B cell (primary cell): ENCODE data around the gene KRT12. TPM values are rescaled to one million over a fixed set of nuclear protein-coding genes. Genes with fewer than 3 reads are reported as not detected.

Source experiments
- ATAC-seq: fragments of 200-7000 bp; cut with Tn5 transposase; one replicate; pipeline ENCODE4 v1.10.0; 2021; ENCODE audit warnings: low read depth, mild to moderate bottlenecking, moderate number of reproducible peaks, moderate library complexity
- CTCF ChIA-PET: fragments of 350-600 bp; sonication (Branson Sonifier 250); formaldehyde crosslinking; loops from one replicate; lab custom pipeline; 2021; ENCODE audit warnings: antibody characterized with exemption, inconsistent platforms; lab: Charles Lee
- POLR2A ChIA-PET: fragments of 350-600 bp; sonication (Branson Sonifier 250); formaldehyde crosslinking; loops from one replicate; lab custom pipeline; 2021; ENCODE audit warnings: antibody characterized with exemption; lab: Charles Lee
- DNase-seq: peaks from one replicate; pipeline ENCODE4 v3.0.0; 2013
- H2AFZ ChIP-seq: 2 replicates; pipeline ENCODE4 v1.6.1; 2012; ENCODE audit warnings: mild to moderate bottlenecking, low read depth, low read length; ENCODE audit not compliant: insufficient read depth, poor library complexity, severe bottlenecking
- H3K27ac ChIP-seq, 2 donors: 1 replicate in 1 of 2; 2 replicates in 1 of 2; pipeline ENCODE4 v1.5.1; 2012 to 2013; ENCODE audit warnings: low read length in 2 of 2, mild to moderate bottlenecking in 2 of 2, moderate library complexity in 1 of 2
- H3K27me3 ChIP-seq, 4 experiments: fragments of 200-600 bp in 1 of 4; sonication (generic) in 1 of 4; replicated peaks in 1 of 4; 1 replicate in 2 of 4; 2 replicates in 2 of 4; pipeline versions ENCODE4 v1.6.1 to v1.7.0; 2013 to 2016; ENCODE audit warnings: low read length in 3 of 4, mild to moderate bottlenecking in 2 of 4, mixed read lengths in 1 of 4, moderate library complexity in 1 of 4; ENCODE audit not compliant: insufficient read depth in 4 of 4, control insufficient read depth in 3 of 4; ENCODE audit errors: control extremely low read depth in 1 of 4
- H3K36me3 ChIP-seq, 2 experiments: replicated peaks in 1 of 2; 1 replicate in 1 of 2; 2 replicates in 1 of 2; pipeline versions ENCODE4 v1.6.1 to v1.7.1; 2013; ENCODE audit warnings: low read length in 1 of 2; ENCODE audit not compliant: insufficient read depth in 2 of 2, control insufficient read depth in 1 of 2; ENCODE audit errors: control extremely low read depth in 1 of 2, extremely low read depth in 1 of 2
- H3K4me1 ChIP-seq, 2 donors: fragments of 200-600 bp in 1 of 2; sonication (generic) in 1 of 2; 1 replicate in 1 of 2; 2 replicates in 1 of 2; pipeline versions ENCODE4 v1.5.1 to v1.6.1; 2013 to 2017; ENCODE audit warnings: low read length in 2 of 2; ENCODE audit not compliant: control insufficient read depth in 2 of 2, insufficient read depth in 2 of 2
- H3K4me2 ChIP-seq: replicated peaks from 2 replicates; pipeline ENCODE3; 2012; ENCODE audit warnings: mild to moderate bottlenecking, low read depth, low read length; ENCODE audit not compliant: poor library complexity, severe bottlenecking
- H3K4me3 ChIP-seq, 5 experiments: fragments of 200-600 bp in 1 of 5; sonication (generic) in 1 of 5; 1 replicate in 3 of 5; 2 replicates in 2 of 5; pipeline versions ENCODE4 v1.5.1 to v1.7.0; 2011 to 2016; ENCODE audit warnings: low read length in 4 of 5, mild to moderate bottlenecking in 4 of 5, low read depth in 2 of 5, control low read depth in 1 of 5, moderate library complexity in 1 of 5; ENCODE audit not compliant: insufficient read depth in 1 of 5; ENCODE audit errors: control extremely low read depth in 1 of 5, extremely low read depth in 1 of 5
- H3K79me2 ChIP-seq: fragments of 200-600 bp; sonication (generic); one replicate; pipeline ENCODE4 v1.6.0; 2016; ENCODE audit warnings: low read length; ENCODE audit not compliant: control insufficient read depth, insufficient read depth
- H3K9ac ChIP-seq: fragments of 200-600 bp; sonication (generic); 2 replicates; pipeline ENCODE4 v1.6.1; 2017; ENCODE audit warnings: mild to moderate bottlenecking, low read length, moderate library complexity
- H3K9me3 ChIP-seq, 3 donors: one replicate each; pipeline versions ENCODE4 v1.6.1 to v1.7.1; 2013; ENCODE audit warnings: low read length in 2 of 3; ENCODE audit not compliant: control insufficient read depth in 2 of 3, insufficient read depth in 1 of 3; ENCODE audit errors: control extremely low read depth in 1 of 3
- H4K20me1 ChIP-seq: 2 replicates; pipeline ENCODE4 v1.6.0; 2012; ENCODE audit warnings: mild to moderate bottlenecking, low read length; ENCODE audit not compliant: insufficient read depth, control insufficient read depth, poor library complexity, severe bottlenecking
- H3K27ac Mint-ChIP-seq: one replicate; pipeline ENCODE4 v1.8.0; 2021; ENCODE audit warnings: mixed read lengths
- H3K27me3 Mint-ChIP-seq: one replicate; pipeline ENCODE4 v1.8.0; 2021; ENCODE audit warnings: mixed read lengths
- H3K4me1 Mint-ChIP-seq: one replicate; pipeline ENCODE4 v1.8.0; 2021; ENCODE audit warnings: mixed read lengths
- H3K4me3 Mint-ChIP-seq: one replicate; pipeline ENCODE4 v1.8.0; 2021; ENCODE audit warnings: mixed read lengths
- H3K9me3 Mint-ChIP-seq: one replicate; pipeline ENCODE4 v1.8.0; 2022; ENCODE audit warnings: mixed read lengths; ENCODE audit not compliant: insufficient read depth
- EZH2 ChIP-seq: IDR thresholded peaks from 2 replicates; pipeline ENCODE4 v1.6.1; 2012; ENCODE audit warnings: borderline replicate concordance, low read depth, mild to moderate bottlenecking, moderate library complexity, low read length; ENCODE audit not compliant: insufficient read depth, poor library complexity, severe bottlenecking
- WGBS: methylation state at CpG from one replicate; pipeline ENCODE4 v1.1.5; 2013; ENCODE audit warnings: missing lambda C conversion rate; ENCODE audit not compliant: insufficient coverage; 5-methylcytosine and 5-hydroxymethylcytosine counted together
- intact Hi-C: fragments of 100-400 bp; cut with micrococcal nuclease; formaldehyde crosslinking; loops from one replicate; pipeline ENCODE4 v1.10.0; 2022
- polyA plus RNA-seq: library from polyadenylated mRNA; depleted of rRNA; stranded (reverse); fragments of >200 nt; gene quantifications from 2 replicates; pipeline ENCODE4 v1.2.3, GENCODE V29; 2012
- total RNA-seq, 2 donors: library from RNA; stranded (reverse); fragments of 120-200 nt in 1 of 2; gene quantifications; 1 replicate in 1 of 2; 2 replicates in 1 of 2; pipeline versions ENCODE4 v1.2.3 to v1.2.4, GENCODE V29; 2013 to 2022
- TF ChIP-seq, protein P1 (sequence below): fragments of 200-600 bp; IDR thresholded peaks from one replicate; pipeline ENCODE4 v1.8.0; 2022; ENCODE audit warnings: antibody characterized with exemption, mild to moderate bottlenecking

KRT12 gene
- total and polyA plus RNA-seq, 2 donors (not counting 1 experiment from before 2014, with no cell fraction given), result not detected

DNA sequence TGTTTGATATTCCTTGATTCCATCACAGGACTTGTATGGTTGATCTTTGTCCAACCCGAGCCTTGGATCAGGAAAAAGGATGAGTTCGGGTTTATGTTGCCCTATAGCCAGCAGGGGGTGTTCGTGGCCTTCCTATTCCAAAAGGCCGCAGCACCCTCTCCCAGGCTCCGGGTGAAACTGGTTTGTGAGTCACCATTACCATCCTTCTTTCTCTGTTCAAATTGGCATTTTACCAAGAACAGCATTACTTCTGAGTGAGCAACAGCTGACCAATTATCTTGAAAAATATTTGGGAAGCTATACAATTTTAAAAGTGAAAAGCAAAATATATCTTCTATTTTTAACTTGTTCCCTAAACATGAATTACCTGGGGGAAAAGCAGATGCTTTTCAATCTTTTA lies 42.3 kb upstream of the KRT12 start:
- WGBS, result 0% methylated on average over 1 of the region's 5 CpGs
- no peaks in the 10 kb centered on the region for H3K9me3 Mint-ChIP-seq
- intact Hi-C loops, result loop anchor here (1.0 kb wide), 4 partner anchors 413 to 753 kb away; no protein-coding TSS in a partner anchor
- H3K27ac ChIP-seq, result no peak overlapping the region
- DNase-seq (peak; percentile 78), ATAC-seq (peak; percentile 70)
- no peak overlapping the region for H2AFZ ChIP-seq
- H3K27me3 Mint-ChIP-seq, result peaks cover 49% of the 10 kb centered on the region
- no peaks in the 10 kb centered on the region for H3K79me2 ChIP-seq
- no peak overlapping the region for H3K4me2 ChIP-seq
- H3K4me1 Mint-ChIP-seq, result no peaks in the 10 kb centered on the region
- no peak overlapping the region for H3K4me3 ChIP-seq
- no peaks in the 10 kb centered on the region for H3K9me3 ChIP-seq
- TF ChIP-seq, protein P1, sequence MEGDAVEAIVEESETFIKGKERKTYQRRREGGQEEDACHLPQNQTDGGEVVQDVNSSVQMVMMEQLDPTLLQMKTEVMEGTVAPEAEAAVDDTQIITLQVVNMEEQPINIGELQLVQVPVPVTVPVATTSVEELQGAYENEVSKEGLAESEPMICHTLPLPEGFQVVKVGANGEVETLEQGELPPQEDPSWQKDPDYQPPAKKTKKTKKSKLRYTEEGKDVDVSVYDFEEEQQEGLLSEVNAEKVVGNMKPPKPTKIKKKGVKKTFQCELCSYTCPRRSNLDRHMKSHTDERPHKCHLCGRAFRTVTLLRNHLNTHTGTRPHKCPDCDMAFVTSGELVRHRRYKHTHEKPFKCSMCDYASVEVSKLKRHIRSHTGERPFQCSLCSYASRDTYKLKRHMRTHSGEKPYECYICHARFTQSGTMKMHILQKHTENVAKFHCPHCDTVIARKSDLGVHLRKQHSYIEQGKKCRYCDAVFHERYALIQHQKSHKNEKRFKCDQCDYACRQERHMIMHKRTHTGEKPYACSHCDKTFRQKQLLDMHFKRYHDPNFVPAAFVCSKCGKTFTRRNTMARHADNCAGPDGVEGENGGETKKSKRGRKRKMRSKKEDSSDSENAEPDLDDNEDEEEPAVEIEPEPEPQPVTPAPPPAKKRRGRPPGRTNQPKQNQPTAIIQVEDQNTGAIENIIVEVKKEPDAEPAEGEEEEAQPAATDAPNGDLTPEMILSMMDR, result peak; percentile 76
- no peak for TF ChIP-seq EZH2
- no peaks in the 10 kb centered on the region for H4K20me1 ChIP-seq
- ChIA-PET CTCF (interaction anchor here (1.0 to 6.6 kb wide), 5 partner anchors 413 to 754 kb away, joined by 3 to 44 read pairs (median 16); no protein-coding TSS in a partner anchor), POLR2A (no interaction called here)
- no peak overlapping the region for H3K27ac Mint-ChIP-seq
- H3K4me1 ChIP-seq, result no peaks in the 10 kb centered on the region
- no peak overlapping the region for H3K9ac ChIP-seq
- H3K36me3 ChIP-seq, result no peaks in the 10 kb centered on the region
- H3K4me3 Mint-ChIP-seq, result no peak overlapping the region
- H3K27me3 ChIP-seq, result peaks cover 0 to 17% (median 5%) of the 10 kb centered on the region in 4 experiments

- no peak overlapping the region for H3K9ac ChIP-seq
- H3K9me3 ChIP-seq, result no peaks in the 10 kb centered on the region
- intact Hi-C loops, result no loop called here
- Mint-ChIP-seq H3K4me1 (no peaks in the 10 kb centered on the region), H3K27ac (no peak overlapping the region), H3K9me3 (no peaks in the 10 kb centered on the region), H3K4me3 (no peak overlapping the region), H3K27me3 (peaks cover 47% of the 10 kb centered on the region)
- H3K4me1 ChIP-seq, result no peaks in the 10 kb centered on the region
- ChIA-PET POLR2A (no interaction called here), CTCF (interaction anchor here (0.6 to 3.2 kb wide), 3 partner anchors 424 to 742 kb away, joined by 3 to 21 read pairs (median 4); no protein-coding TSS in a partner anchor)
- no peak overlapping the region for H2AFZ ChIP-seq
- no peak for DNase-seq
- no peaks in the 10 kb centered on the region for H4K20me1 ChIP-seq
- no peak for TF ChIP-seq EZH2
- TF ChIP-seq, protein P1, result no peak
- peaks cover 0 to 17% (median 5%) of the 10 kb centered on the region in 4 experiments for H3K27me3 ChIP-seq
- 94% methylated on average over 3 of the region's 4 CpGs for WGBS
- no peak overlapping the region for H3K4me2 ChIP-seq
- H3K4me3 ChIP-seq, result no peak overlapping the region
- H3K27ac ChIP-seq, result no peak overlapping the region
- H3K79me2 ChIP-seq, result no peaks in the 10 kb centered on the region
- no peak for ATAC-seq
- no peaks in the 10 kb centered on the region for H3K36me3 ChIP-seq
Measured at GRCh38 chr17:40906613-40907012, 39.6 kb upstream of the KRT12 start.
